ENCODE measurements around the gene MYB.
"Not testable (repeated sequence)": the region's sequence is repeated elsewhere in the genome, so short reads cannot be mapped to it uniquely, and the experiment has no call there.

Gene MYB

GRCh38 chr6:135180542-135181332, at the start of gene MYB:
TSS of gene MYB (plus strand) at chr6:135181308. CDS start at chr6:135181514, 206 bp downstream.
- DNase-seq (ENCODE audit: low read depth in 1 of 2, low spot score in 1 of 2), result peak; percentile 37 to 62

DNA sequence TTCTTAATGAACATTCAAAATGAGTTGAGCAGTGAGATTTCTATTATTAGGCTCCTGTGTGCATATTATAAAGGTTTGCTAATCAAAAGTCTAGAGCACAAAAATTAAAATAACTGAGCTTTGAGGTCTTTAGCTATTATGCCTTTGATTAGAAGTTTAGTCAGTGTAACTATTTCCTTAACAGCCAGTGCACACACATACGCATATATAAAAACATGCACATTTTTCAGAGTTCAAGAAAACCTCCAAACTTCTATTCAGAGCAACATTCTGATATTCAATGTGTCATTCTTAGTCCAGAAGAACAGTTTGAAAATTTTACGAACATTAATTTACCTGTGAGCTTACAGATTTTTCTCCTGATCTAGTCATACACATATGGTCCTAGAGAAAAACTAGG, 48.3 kb upstream of the MYB start:
- DNase-seq (ENCODE audit: low read depth in 1 of 2, low spot score in 1 of 2), result no peak

- DNase-seq (ENCODE audit: low read depth in 1 of 2, low spot score in 1 of 2), result no peak
Observed at GRCh38 chr6:135135835-135136234, 45.3 kb upstream of the MYB start.

GRCh38 chr6:135137826-135138225, 43.3 kb upstream of the MYB start:
- DNase-seq (ENCODE audit: low read depth in 1 of 2, low spot score in 1 of 2), result no peak

GRCh38 chr6:135141182-135141581, 39.9 kb upstream of the MYB start:
- DNase-seq (ENCODE audit: low read depth in 1 of 2, low spot score in 1 of 2), result no peak

DNA sequence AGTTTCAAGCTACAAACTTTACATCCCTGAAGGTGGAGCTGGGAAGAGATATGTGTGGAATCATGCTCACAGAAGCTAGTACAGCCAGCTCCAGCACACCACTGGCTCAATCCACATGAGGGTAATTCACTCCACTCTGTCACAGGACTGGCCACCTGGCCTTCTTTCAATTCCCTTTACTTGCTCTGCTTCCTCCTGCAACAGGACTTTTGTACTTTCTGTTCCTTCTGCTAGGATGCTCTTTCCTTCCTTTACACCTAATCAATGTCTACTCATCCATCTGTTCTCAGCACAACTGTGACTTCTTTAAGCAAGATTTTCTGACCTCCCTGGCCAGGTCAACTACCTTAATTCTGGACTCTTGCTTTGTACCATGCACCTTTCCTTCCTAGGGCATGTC, 39.4 kb upstream of the MYB start:
- no peak for DNase-seq (ENCODE audit: low read depth in 1 of 2, low spot score in 1 of 2)

DNA sequence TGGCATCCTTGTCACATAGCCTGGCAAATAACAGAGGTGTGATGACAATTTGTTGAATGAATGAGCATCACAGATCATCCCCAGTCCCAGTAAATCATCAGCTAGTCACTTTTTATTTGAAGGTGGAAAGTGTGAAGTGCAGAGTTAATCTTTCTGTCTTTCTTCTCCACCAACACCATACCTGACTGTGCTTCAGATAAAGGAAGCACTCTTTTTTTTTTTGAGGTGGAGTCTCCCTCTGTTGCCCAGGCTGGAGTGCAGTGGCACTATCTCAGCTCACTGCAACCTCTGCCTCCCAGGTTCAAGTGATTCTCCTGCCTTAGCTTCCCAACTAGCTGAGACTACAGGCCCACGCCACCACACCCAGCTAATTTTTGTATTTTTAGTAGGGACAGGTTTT, 38.9 kb upstream of the MYB start:
- not testable (repeated sequence) for DNase-seq (ENCODE audit: low read depth in 1 of 2, low spot score in 1 of 2)

DNA sequence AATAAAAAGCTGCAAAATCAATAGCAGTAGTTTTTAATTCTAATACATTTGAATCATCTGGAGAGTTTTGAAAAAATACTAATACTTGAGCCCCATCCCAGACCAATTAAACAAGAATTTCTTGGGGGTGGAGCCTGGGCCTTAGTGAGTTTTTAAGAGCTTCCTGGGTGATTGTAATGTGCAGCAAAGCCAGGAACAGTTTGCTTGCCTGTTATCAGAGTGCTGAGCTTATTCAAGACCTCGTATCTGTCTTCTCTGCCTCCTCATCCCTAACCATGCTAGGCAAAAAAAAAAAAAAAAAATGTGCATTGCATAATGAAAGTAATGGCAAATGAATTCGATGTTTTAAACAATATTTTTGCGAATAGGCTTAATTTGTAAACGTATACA, 36.4 kb upstream of the MYB start:
- no peak for DNase-seq (ENCODE audit: low read depth in 1 of 2, low spot score in 1 of 2)

DNA sequence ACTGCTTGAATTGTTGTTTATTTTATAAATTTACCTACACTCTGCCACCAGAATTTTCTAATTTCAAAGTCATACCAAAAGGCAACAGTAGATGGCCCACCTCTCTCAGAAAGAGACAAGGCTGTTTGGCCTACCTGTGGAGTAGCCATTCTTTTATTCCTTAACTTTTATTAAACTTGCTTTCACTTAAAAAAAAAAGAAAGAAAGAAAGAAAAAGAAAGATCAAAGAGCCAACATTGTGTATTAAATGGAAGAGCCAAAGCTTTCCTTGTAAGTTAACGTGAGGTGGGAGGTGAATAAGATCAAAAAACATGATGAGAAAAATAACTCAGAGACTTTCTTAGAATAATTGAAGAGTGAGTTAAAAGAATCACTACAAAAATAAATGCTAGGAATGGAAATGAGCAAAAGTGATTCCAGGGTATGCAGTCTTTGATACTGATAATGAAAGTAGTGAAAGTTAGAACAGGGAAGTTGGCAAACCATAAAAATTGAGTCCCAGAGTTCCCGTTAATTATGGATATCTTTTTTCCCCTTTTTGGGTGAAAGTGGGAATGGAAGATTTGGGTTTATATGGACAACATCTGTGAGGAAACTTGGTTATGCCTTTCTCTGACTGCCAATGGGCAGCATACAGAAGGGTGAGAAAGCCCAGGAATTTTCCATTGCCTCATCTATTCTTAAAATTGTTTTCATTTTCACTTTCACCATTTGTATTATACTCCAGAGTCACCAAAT, 35.9 kb upstream of the MYB start:
- DNase-seq (ENCODE audit: low read depth in 1 of 2, low spot score in 1 of 2), result no peak

- DNase-seq (ENCODE audit: low read depth in 1 of 2, low spot score in 1 of 2), result no peak
Observed at GRCh38 chr6:135146162-135146934, 34.8 kb upstream of the MYB start.

DNA sequence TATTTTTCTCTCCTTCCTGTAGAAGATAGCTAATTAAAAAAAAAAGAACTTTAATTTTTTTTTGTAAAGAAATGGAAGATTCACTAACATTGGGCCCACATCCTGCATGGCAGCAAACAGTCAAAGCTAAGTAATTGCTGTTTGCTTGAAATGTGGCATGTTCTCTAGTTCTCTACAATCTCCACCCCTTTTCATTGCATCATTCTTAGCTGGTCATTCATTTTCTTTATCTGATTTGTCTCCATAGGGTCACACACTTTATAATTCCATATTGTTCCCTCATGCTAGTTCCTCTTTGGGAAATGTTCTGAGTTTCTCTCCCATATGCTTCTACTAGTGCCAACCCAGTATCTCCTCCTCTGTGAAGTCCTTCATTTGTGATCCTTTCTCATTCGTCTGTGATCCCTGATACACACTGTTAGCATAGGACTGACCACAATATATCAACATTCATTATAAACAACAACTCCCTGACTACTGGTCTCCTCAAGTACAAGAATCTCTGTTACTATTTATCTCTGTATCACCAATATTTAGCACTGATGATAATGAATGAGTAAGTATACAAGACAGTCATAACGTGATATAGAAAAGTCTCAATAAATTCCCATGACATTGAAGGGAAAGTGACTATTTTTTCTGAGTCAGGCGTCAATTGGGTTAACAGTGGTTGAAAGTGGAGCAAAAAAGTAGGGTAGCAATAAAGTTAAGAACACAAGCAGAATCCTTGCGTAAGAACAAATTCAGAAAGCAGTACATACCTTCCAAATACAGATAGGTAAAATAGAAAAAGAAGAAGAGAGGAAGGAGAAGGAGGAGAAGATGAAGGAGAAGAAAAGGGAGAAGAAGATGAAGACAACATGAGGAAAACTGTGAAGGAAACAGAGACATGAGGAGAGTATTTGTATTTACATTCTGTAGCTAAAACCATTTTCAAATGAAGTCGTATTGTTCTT, 33.2 kb upstream of the MYB start:
- DNase-seq (ENCODE audit: low read depth in 1 of 2, low spot score in 1 of 2), result no peak

DNA sequence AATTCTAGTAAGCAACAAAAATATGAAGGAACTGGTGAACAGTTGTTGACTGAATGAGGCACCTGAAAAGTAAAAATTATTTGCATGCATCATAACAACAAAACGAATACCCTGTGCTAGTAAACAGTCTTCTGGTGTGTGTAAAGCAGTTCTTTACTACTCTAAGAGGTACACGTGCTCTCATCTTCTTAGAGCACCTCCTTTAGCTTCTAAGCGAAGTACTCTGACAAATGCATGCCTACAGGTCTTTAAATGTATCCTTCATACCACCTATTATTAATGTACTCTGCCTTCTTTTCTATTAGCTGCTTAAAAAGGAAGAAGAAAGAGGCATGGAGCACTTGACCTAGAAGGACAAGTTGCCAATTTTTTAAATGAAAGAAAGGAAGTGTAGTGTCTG, 32.2 kb upstream of the MYB start:
- no peak for DNase-seq (ENCODE audit: low read depth in 1 of 2, low spot score in 1 of 2)

DNA sequence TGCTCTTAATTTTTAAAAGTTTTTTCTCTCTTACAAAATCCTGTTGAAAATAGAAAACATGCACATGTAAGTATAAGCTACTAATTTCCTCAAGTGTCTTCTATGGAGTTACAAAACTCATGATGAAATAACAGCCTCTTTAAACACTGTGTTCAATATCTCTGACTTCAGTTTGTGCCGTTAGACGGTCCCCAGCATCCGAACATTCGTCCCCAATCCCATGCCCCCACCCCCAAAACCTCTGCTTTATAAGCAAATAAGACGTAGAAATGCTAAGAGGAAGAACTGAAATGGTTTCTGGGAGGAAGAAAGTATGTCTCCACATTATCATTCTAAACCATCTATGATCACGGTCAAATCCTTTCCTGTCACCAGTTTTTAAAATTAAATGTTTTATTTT, 31.7 kb upstream of the MYB start:
- DNase-seq (ENCODE audit: low read depth in 1 of 2, low spot score in 1 of 2), result no peak

GRCh38 chr6:135150481-135150880, 30.6 kb upstream of the MYB start:
- DNase-seq (ENCODE audit: low read depth in 1 of 2, low spot score in 1 of 2), result not testable (repeated sequence)

DNA sequence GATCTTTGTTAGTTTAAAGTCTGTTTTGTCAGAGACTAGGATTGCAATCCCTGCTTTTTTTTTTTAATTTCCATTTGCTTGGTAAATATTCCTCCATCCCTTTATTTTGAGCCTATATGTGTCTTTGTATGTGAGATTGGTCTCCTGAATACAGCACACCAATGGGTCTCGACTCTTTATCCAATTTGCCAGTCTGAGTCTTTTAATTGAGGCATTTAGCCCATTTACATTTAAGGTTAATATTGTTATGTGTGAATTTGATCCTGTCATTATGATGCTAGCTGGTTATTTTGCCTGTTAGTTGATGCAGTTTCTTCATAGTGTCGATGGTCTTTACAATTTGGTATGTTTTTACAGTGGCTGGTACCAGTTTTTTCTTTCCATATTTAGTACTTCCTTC, 27.0 kb upstream of the MYB start:
- DNase-seq (ENCODE audit: low read depth in 1 of 2, low spot score in 1 of 2), result not testable (repeated sequence)

DNA sequence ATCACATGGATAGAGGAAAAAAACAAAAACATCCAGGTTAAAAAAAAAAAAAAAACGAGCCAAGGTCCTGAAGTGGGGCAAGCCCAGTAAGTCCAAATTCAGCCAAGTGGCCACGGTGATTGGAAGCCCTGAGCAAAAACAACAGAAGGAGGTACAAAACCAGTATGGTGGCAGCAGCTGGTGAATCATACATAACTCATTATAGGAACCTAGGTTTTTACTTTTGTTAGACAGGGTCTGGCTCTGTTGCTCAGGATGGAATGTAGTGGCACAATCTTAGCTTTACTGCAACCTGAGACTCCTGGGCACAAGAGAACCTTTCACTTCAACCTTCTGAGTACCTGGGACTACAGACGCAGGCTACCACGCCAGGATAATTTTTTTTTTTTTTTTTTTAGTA, 22.7 kb upstream of the MYB start:
- no peak for DNase-seq (ENCODE audit: low read depth in 1 of 2, low spot score in 1 of 2)

- no peak for DNase-seq (ENCODE audit: low read depth in 1 of 2, low spot score in 1 of 2)
Observed at GRCh38 chr6:135159531-135159930, 21.6 kb upstream of the MYB start.

DNA sequence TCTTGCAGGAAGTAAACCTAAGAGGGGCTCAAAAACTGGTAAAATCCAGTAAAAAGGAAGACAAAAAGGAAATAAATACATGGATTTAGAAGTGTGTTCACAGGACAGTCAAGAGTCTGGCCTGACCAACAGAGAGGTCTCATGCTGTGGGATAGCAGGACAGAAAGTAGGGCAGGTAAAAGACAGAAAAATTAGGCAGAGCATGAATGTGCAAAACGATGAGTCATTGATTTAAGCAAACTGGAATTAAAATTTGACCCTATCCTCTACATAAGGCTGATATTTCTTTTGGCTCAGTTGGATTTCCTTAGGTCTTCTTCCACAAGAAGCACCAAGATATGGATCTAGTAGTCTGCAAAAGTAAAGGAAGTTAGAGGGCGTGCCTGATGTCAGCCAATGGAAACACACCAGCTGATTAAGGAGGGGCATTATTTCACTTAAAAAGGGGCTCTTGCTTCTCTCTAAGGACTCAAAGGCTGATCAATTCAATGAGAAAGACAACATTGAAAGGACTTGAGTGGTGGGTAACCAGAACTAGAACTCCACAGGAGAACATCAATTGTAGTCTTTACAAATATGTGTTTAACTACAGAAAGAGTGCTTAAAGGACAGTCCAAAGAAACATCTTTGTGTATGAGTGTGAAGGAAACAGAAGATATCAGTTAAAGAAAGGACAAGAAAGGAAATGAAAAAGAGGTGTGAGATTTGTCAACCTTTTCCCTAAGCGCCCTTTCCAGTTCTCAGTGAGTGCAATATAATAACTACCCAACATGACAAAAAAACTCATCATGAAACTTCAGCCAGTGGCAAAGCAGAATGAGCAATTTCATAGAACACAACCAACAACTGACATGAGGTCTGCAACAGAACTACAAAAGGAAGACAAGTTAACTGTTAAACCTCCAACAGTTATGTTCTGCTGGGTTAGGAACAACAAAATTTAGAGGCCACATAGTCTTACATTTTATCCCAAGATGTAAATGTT, 19.4 kb upstream of the MYB start:
- DNase-seq (ENCODE audit: low read depth in 1 of 2, low spot score in 1 of 2), result no peak

- peak in 1 of 2 donors; percentile 9 for DNase-seq (ENCODE audit: low read depth in 1 of 2, low spot score in 1 of 2)
Observed at GRCh38 chr6:135162678-135163439, 18.2 kb upstream of the MYB start.

All from activated T-helper 1 cell treated with anti-CD3 and anti-CD28 coated beads, Interleukin-2, amount 50 U/mL, for 16 hours (primary cell).